ENCODE measurements around the gene ARHGAP21.
"Not testable (repeated sequence)": the region's sequence is repeated elsewhere in the genome, so short reads cannot be mapped to it uniquely, and the experiment has no call there.

Gene ARHGAP21

DNA sequence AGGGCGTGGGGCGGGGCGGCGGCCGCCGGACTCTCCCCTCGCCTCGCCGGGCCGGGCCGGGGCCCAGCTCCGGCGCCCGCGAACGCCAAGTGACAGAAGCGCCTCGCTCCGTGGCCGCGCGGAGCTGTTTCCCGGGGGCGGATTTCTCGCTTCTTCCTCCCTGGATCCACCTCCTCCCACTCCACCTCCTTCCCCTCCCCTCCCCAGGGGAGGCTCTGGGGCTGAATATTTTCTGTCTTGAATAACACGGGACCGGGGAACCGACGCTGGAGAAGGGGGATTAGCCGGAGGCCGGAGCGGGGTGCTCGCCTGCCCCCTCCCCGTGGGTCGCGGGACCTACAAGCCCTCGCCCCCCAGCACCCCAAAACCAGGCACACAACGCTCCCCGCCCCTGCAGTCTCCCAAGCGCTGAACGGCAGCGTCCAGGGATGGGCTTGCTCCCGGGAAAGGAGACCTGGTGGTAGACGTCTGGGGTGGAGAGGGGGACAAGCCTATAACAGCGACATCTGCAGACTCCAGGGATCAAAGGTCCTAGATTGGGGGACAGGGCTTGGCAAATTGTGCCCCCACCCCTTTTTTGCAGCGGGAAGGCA, at the start of gene ARHGAP21:
ARHGAP21 (minus strand) TSS at position 100 of the 593 bp plus-strand sequence. CDS start 1,988 bp downstream, outside the sequence.
- DNase-seq = peak; percentile 55

DNA sequence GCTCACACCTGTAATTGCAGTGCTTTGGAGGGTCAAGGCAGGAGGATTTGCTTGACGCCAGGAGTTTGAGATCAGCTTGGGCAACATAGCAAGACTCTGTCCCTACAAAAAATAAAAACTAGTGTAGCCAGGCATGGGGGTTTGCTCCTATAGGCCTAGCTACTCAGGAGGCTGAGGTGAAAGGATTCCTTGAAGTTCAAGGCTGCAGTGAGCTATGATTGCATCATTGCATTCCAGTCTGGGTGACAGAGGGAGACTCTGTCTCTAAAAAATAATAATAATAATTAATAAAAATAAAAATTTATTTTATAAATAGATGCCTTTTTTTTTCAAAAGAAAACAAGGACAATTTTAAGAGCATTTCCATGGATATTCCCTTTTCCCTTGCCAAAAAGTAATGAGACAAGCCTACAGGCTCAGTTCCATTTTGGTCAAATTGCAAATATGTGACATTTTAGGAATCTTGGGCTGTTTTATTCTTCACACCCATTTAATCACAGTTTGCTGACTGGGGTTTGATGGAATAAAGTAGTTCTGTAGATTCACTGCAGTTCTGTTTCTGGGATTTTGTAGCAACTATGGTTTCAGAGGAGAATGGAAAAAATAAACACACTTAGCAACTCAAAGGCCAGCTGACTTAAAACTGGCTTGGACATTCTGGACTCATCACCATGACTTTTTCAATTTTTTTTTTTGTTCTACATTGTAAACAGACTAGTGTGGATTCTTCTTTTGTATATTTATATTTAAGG, 48.4 kb upstream of the ARHGAP21 start:
- DNase-seq = no peak

DNA sequence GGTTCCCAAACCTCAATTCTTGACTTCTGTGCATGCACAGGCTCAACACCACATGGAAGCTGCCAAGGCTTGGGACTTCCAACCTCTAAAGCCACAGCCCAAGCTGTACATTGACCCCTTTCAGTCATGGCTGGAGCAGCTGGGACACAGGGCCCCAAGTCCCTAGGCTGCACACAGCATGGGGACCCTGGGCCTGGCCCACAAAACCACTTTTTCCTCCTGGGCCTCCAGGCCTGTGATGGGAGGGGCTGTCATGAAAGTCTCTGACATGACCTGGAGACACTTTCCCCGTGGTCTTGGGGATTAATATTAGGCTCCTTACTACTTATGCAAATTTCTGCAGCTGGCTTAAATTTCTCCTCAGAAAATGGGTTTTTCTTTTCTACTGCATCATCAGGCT, 41.3 kb upstream of the ARHGAP21 start:
- DNase-seq = not testable (repeated sequence)

GRCh38 chr10:24762966-24763623, 39.4 kb upstream of the ARHGAP21 start:
- DNase-seq = no peak

- DNase-seq = no peak
Measured at GRCh38 chr10:24762161-24762924, 38.7 kb upstream of the ARHGAP21 start.

GRCh38 chr10:24759672-24760071, 36.0 kb upstream of the ARHGAP21 start:
- DNase-seq = no peak

- DNase-seq = not testable (repeated sequence)
Measured at GRCh38 chr10:24758254-24758653, 34.6 kb upstream of the ARHGAP21 start.

- DNase-seq = no peak
Measured at GRCh38 chr10:24756283-24756682, 32.6 kb upstream of the ARHGAP21 start.

DNA sequence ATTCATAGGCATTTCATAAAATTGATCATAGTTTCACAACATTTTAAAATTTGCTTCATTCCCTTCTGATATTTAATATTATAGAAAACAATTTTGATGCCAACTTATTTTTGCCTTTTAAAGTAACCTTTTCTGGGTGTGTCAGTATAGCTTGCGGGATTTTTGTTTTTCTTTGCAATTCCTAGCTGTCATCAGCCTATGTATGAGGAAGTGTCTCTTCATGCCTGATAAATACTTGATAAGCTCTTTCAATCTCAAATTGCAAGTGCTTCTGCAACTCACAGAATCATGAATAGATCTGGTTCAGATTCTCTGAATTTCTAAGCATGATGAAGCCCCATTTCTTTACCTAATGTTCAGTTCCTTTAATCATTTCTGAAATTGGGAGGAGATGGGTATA, 28.0 kb upstream of the ARHGAP21 start:
- no peak for DNase-seq

DNA sequence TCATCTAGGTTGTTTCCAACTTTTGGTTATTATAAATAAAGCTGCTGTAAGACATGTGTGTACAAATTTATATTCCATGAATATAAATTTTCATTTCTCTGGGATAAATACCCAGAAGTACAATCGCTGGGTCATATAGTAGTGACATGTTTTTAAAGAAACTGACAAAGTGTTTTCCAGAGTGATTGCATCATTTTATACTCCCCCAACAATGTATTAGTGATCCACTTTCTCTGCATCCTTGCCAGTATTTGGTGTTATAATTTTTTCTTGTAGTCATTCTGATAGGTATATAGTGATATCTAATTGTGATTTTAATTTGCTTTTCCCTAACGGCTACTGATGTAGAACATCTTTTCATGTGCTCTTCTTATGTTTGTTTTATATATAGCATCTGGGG, 27.0 kb upstream of the ARHGAP21 start:
- no peak for DNase-seq

- DNase-seq = no peak
Measured at GRCh38 chr10:24748214-24748613, 24.5 kb upstream of the ARHGAP21 start.

GRCh38 chr10:24744946-24745345, 21.3 kb upstream of the ARHGAP21 start:
- no peak for DNase-seq

DNA sequence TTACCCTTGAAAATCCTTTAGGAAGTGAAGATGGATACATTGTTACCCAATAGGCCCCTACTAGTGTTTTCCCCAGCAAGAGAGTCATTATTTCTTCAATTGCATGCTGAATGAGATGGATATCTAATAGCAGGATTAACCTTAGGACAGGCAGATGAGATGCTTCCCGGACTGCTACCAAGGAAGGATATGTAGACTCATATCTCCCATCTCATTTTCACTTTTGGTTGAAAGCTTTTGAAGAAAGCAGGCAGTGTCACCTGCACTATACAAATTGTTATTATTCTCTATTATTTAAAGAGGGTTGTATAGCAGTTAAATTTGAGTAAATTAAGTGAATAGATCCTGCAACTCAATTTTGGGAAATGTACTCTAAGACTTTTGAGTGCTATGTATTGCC, 17.0 kb upstream of the ARHGAP21 start:
- DNase-seq = no peak

DNA sequence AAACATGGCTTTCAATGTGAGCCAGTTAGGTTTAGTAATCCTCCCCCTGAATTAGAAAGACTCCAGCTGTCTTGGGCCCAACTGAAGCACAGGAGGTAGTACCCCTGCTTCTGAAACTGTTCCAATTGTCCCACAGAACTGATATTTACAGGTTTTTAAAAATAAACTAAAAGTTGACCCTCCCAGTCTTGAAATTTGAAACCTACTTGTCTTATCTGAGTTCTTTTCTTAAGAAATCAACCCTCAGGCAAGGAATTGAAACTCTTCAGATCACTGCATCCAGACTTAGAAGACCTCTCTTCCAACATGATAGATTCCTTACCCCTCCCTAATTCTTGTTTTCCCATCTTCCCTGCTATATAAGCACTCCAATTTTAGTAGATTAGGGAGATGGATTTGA, 13.3 kb upstream of the ARHGAP21 start:
- no peak for DNase-seq

DNA sequence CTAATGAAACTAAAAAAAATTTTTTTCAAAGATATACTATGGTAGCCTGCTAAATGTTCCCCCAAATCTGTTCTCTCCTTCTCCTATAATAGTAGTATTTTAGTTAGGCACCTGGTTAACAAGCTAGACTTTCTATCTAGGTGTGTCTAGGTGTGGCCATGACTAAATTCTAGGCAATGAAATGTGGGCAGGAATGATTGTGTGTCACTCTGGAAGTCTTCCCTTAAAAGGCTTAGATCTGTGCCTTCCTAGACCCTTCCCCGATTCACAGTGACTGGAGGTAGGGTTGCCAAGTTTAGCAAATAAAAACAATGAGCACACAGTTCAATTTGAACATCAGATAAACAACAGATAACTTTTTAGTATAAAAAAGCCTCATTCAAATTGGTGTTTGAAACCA, 8.3 kb upstream of the ARHGAP21 start:
- no peak for DNase-seq

- no peak for DNase-seq
Measured at GRCh38 chr10:24730811-24731210, 7.1 kb upstream of the ARHGAP21 start.

DNA sequence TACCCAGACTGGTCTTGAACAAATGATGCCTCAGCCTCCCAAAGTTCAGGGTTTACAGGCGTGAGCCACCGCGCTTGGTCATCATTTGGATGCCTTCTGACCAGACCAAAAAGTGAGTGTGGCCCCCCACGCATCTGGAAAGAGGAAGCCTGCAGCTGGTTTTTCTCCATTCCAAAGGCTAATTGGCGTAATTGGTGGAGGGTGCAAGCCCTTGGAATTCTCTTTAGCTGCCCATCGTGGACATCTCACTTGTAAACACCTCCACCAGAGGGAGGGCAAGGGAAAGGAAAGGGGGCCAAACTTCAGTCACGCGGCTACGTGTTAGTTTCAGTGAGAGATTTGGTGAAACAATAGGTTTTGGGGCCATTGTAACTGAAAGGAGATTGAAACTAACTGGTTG, 4.1 kb upstream of the ARHGAP21 start:
- no peak for DNase-seq

GRCh38 chr10:24726626-24727025, 2.9 kb upstream of the ARHGAP21 start:
- no peak for DNase-seq

GRCh38 chr10:24726029-24726428, 2.3 kb upstream of the ARHGAP21 start:
- not testable (repeated sequence) for DNase-seq

- peak; percentile 98 for DNase-seq
Measured at GRCh38 chr10:24724381-24725228, 918 bp upstream of the ARHGAP21 start.

GRCh38 chr10:24723386-24723787, 300 bp downstream of the ARHGAP21 start:
- peak; percentile 34 for DNase-seq

DNA sequence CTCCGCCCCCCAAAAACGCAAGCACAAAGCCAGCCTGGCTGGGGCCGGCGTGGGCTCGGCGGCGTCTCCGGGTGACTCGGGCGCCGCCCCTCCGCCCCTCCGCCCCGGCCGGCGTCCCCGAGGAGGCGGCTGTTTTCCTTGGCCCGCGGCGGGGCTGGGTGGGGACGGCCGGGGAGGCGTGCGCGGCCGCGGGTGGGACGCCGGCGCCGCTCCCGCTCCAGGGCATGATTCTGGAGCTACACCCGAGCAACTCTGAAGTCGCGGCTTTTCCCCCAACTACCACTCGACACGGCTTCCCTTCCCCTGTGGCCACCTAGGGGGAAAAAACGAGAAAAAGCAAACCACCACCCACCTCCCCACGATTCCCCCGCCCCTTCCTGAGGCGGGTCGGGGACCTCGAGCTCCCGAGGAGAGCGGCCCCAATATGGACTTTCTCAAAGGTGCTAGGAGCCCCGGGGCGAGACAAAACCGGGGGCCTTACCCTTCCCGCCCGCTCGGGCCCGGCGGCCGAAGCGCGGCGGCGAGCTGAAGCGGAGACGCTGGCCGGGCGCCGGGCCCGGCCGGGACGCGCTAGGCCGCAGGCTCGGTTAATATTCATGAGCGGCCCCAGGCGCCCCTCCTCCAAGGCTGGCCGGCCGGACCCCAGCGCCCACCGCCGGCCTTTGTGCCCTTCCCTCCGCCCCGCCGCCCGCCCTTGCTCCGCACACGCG, 856 bp downstream of the ARHGAP21 start:
- peak; percentile 69 for DNase-seq
